ENCODE data around the gene CD8B2.
"Not testable (repeated sequence)": the region's sequence is repeated elsewhere in the genome, so short reads cannot be mapped to it uniquely, and the experiment has no call there.

CD8B2 gene

DNA sequence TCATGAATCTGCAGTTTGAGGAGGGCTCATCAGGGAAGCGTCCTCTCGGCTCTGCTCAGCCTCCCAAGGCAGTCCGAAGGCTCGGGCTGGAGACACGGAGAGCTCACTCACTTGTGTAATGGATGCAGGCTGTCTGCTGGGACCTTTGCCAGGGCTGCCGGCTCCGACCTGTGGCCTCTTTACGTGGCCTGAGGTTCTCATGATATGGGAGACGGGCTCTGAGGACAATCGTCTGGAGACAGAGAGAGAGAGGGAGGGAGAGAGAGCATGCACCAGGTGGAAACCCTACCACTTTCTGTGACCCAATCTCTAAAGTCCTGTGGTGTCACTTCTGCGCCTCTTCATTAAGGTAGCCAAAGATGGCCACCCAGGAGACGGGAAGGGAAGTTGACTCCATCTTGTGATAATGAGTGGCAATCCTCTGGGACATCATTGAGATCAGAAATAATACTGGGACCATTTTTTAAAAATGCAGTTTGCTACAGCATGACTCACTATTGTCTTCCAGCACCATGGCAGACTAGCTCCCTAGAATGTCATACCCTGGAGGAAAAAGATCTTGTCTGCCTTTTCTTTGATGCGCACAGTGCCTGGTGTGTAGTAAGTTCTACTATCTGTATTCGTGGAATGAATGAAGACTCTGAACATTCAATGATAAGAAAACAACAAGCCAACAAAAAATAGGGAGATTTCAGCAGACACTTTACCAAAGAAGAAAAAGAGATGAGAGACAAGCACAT is 60.2 kb downstream of the CD8B2 start:
- H3K27ac Mint-ChIP-seq = peak overlapping the region; percentile 82
- no peaks in the 10 kb centered on the region for H3K36me3 Mint-ChIP-seq (ENCODE audit: low read depth)
- H3K27me3 Mint-ChIP-seq = peaks cover 9% of the 10 kb centered on the region
- no peaks in the 10 kb centered on the region for H3K9me3 Mint-ChIP-seq
- peaks cover 43% of the 10 kb centered on the region for H3K4me1 Mint-ChIP-seq (ENCODE audit: low read depth)
- no peak overlapping the region for H3K4me3 Mint-ChIP-seq
- intact Hi-C loops (cut with micrococcal nuclease) = loop anchor here (10.0 kb wide), 1 partner anchor 303 kb away; no protein-coding TSS in a partner anchor

- H3K27me3 Mint-ChIP-seq = peaks cover 1% of the 10 kb centered on the region
- H3K9me3 Mint-ChIP-seq = no peaks in the 10 kb centered on the region
- intact Hi-C loops (cut with micrococcal nuclease) = no loop called here
- no peaks in the 10 kb centered on the region for H3K36me3 Mint-ChIP-seq (ENCODE audit: low read depth)
- peaks cover 38% of the 10 kb centered on the region for H3K4me1 Mint-ChIP-seq (ENCODE audit: low read depth)
- H3K27ac Mint-ChIP-seq = peak overlapping the region; percentile 39
- no peak overlapping the region for H3K4me3 Mint-ChIP-seq
Observed at GRCh38 chr2:106551417-106552130, 64.4 kb downstream of the CD8B2 start.

GRCh38 chr2:106552921-106553320 is 65.8 kb downstream of the CD8B2 start:
- H3K9me3 Mint-ChIP-seq = no peaks in the 10 kb centered on the region
- H3K4me3 Mint-ChIP-seq = no peak overlapping the region
- intact Hi-C loops (cut with micrococcal nuclease) = no loop called here
- H3K27me3 Mint-ChIP-seq = peaks cover 1% of the 10 kb centered on the region
- H3K4me1 Mint-ChIP-seq (ENCODE audit: low read depth) = peaks cover 26% of the 10 kb centered on the region
- H3K27ac Mint-ChIP-seq = peak overlapping the region; percentile 39
- H3K36me3 Mint-ChIP-seq (ENCODE audit: low read depth) = no peaks in the 10 kb centered on the region

DNA sequence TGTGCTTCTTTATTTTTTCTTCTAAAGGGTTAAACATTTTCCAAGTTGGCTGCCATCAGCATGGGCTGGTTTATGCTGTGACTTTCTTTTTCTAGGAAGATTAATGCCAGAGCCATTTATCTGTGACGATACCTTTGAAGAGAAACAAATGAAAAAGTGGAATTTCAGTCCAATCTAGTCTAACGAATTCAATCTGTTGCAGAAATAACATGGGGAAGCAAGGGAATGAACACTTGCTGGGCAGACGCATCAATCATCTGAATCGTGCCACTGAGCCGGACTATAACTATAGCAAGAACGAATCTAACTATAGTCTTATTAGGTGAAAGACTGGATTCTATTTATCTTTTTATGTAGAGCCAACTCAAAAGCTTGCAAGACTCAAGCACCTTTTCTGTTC is 66.2 kb downstream of the CD8B2 start:
- Mint-ChIP-seq H3K9me3 (no peaks in the 10 kb centered on the region), H3K4me1 (ENCODE audit: low read depth) (peaks cover 22% of the 10 kb centered on the region), H3K27ac (peak overlapping the region; percentile 39), H3K27me3 (peaks cover 1% of the 10 kb centered on the region), H3K4me3 (no peak overlapping the region), H3K36me3 (ENCODE audit: low read depth) (no peaks in the 10 kb centered on the region)
- intact Hi-C loops (cut with micrococcal nuclease) = no loop called here

GRCh38 chr2:106554411-106554810 is 67.2 kb downstream of the CD8B2 start:
- H3K4me1 Mint-ChIP-seq (ENCODE audit: low read depth) = peaks cover 25% of the 10 kb centered on the region
- H3K27ac Mint-ChIP-seq = no peak overlapping the region
- peaks cover 1% of the 10 kb centered on the region for H3K27me3 Mint-ChIP-seq
- H3K9me3 Mint-ChIP-seq = peaks cover 3% of the 10 kb centered on the region
- no peaks in the 10 kb centered on the region for H3K36me3 Mint-ChIP-seq (ENCODE audit: low read depth)
- intact Hi-C loops (cut with micrococcal nuclease) = no loop called here
- H3K4me3 Mint-ChIP-seq = no peak overlapping the region

DNA sequence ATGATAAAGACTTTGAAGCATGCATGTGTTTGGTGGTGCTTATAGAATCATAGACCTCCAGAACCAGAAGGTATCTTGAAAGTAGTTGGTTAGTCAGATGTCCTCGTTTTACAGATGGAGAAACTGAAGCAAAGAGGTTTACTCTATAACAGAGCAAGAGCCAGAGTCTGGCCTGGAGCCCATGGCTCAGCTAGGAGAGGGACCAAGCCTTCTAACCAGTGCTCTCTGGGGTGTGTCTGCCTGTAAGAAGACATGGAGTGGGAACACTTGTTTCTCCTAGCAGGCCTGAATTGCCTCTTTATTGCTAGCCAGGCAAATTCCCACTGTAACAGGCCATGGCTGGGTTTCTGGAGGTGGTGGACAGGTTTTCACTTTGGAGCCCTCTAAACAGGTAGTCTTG is 67.9 kb downstream of the CD8B2 start:
- Mint-ChIP-seq H3K9me3 (peaks cover 9% of the 10 kb centered on the region), H3K27ac (no peak overlapping the region), H3K4me3 (no peak overlapping the region), H3K27me3 (peaks cover 1% of the 10 kb centered on the region), H3K4me1 (ENCODE audit: low read depth) (peaks cover 31% of the 10 kb centered on the region), H3K36me3 (ENCODE audit: low read depth) (no peaks in the 10 kb centered on the region)
- intact Hi-C loops (cut with micrococcal nuclease) = no loop called here

- H3K9me3 Mint-ChIP-seq; H3K27me3 Mint-ChIP-seq; H3K36me3 Mint-ChIP-seq (ENCODE audit: low read depth); intact Hi-C loops (cut with micrococcal nuclease); H3K4me3 Mint-ChIP-seq: not testable (repeated sequence)
- Mint-ChIP-seq H3K4me1 (ENCODE audit: low read depth) (peaks cover 18% of the 10 kb centered on the region), H3K27ac (peak overlapping the region; percentile 72)
Observed at GRCh38 chr2:106559786-106560185, 72.6 kb downstream of the CD8B2 start.

DNA sequence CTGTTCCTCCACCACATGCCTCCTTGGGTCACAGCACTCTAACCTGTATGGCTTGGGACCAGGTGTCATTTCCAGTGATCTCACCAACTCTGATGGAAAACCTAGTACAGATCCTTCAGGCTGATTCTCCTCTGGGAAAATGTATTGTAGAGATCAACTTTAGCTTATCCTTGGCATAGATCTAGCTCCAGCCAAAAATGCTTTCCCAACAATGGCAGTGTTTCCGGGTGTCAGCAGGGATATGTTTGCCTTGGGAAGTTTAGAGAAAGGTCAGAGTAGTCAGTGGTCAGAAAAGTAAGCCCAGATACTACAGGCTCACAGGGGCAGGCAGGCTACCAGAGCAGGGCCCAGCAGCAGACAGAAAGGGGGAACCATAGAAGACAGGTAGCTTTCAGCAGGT is 73.6 kb downstream of the CD8B2 start:
- H3K27ac Mint-ChIP-seq = peak overlapping the region; percentile 59
- intact Hi-C loops (cut with micrococcal nuclease) = no loop called here
- H3K36me3 Mint-ChIP-seq (ENCODE audit: low read depth) = no peaks in the 10 kb centered on the region
- peaks cover 9% of the 10 kb centered on the region for H3K9me3 Mint-ChIP-seq
- peaks cover 7% of the 10 kb centered on the region for H3K27me3 Mint-ChIP-seq
- H3K4me3 Mint-ChIP-seq = no peak overlapping the region
- H3K4me1 Mint-ChIP-seq (ENCODE audit: low read depth) = peaks cover 18% of the 10 kb centered on the region

GRCh38 chr2:106561356-106561755 is 74.2 kb downstream of the CD8B2 start:
- Mint-ChIP-seq H3K4me3 (no peak overlapping the region), H3K9me3 (peaks cover 9% of the 10 kb centered on the region), H3K4me1 (ENCODE audit: low read depth) (peaks cover 23% of the 10 kb centered on the region)

DNA sequence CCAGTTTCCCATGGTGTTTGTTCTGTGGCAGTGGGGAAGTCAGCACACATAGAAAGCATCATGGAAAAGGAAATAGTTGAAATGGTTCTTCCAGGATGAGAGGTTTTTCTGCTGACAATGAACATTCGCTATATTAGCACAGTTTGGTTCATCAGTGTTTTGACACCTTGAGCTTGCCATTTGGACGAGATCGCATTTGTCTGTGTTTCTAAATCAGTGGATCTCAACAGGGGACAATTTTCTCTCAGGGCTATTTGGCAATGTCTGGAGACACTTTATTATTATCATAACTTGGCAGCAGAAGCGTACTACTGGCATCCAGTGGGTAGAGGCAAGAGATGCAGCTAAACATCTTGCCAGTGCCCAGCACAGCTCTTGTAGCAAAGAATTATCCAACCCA is 74.6 kb downstream of the CD8B2 start:
- H3K4me1 Mint-ChIP-seq (ENCODE audit: low read depth) = peaks cover 27% of the 10 kb centered on the region
- peaks cover 9% of the 10 kb centered on the region for H3K9me3 Mint-ChIP-seq
- no peak overlapping the region for H3K4me3 Mint-ChIP-seq
- H3K27me3 Mint-ChIP-seq = peaks cover 7% of the 10 kb centered on the region
- H3K36me3 Mint-ChIP-seq (ENCODE audit: low read depth) = no peaks in the 10 kb centered on the region
- no peak overlapping the region for H3K27ac Mint-ChIP-seq
- intact Hi-C loops (cut with micrococcal nuclease) = no loop called here

More at GRCh38 chr2:106561356-106561755, 74.2 kb downstream of the CD8B2 start:
- Mint-ChIP-seq H3K36me3 (ENCODE audit: low read depth) (no peaks in the 10 kb centered on the region), H3K27ac (no peak overlapping the region), H3K27me3 (peaks cover 7% of the 10 kb centered on the region)
- intact Hi-C loops (cut with micrococcal nuclease) = no loop called here

DNA sequence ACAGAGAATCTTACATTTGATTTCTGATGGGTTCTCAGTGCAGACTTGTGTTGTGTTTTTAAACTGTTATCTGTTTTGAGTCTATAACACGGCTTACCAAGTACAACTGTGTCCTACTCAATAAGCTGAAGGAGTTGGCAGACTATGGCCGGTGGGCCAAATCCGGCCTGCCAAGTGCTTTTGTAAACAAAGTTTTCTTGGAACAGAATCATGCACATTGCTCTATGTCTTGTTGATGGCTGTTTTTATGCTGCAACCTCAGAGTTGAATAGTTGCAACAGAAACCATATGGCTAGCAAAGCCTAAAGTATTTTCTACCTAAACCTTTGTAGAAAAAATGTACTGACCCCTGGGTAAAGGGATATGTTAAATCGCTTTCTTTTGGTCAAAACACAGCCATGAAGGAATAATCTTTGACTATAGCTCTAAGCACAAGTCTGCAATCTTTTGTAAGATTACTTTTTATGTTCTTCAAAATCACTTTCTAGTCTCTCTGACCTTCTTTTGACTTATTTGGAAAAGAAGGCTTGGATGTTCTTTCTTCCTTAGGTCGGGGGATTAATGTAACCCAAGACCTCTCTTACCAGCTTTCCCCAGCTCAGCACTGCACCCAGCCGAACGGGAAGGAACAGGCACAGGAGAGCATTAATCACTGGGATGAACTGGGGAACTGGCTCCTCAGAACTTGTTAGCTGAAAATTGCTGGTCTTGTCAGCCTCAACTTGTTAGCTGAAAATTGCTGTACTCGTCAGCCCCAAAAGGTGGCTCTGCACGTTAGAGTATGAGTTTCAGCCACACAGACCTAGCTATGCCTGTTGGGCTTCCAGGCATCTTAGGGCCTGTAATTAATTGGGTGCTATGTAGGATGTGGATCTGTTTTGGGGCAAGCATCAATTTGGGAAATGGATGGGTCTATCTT is 75.4 kb downstream of the CD8B2 start:
- peaks cover 28% of the 10 kb centered on the region for H3K4me1 Mint-ChIP-seq (ENCODE audit: low read depth)
- intact Hi-C loops (cut with micrococcal nuclease) = no loop called here
- peaks cover 9% of the 10 kb centered on the region for H3K27me3 Mint-ChIP-seq
- peaks cover 9% of the 10 kb centered on the region for H3K9me3 Mint-ChIP-seq
- H3K4me3 Mint-ChIP-seq = no peak overlapping the region
- no peak overlapping the region for H3K27ac Mint-ChIP-seq
- no peaks in the 10 kb centered on the region for H3K36me3 Mint-ChIP-seq (ENCODE audit: low read depth)

DNA sequence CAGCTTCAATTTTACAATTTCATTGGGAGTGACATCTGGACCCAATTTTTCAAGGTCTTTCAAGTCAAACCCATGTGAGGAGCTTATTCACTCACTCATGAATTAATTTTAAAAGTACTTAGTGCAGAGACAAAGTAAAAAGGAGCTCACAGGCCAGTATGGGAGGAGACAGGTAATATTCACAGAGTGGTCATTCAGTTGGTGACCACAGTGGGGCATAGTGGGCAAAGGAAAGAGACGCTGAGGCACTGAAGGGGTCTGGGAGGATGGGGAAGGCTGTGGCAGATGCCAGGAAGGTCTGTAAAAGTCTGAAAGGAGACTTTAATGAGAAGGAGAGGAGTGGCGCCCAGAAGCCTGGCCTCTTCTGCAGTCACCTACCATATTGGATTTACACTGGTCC is 76.0 kb downstream of the CD8B2 start:
- Mint-ChIP-seq H3K27ac (no peak overlapping the region), H3K9me3 (peaks cover 9% of the 10 kb centered on the region), H3K36me3 (ENCODE audit: low read depth) (no peaks in the 10 kb centered on the region), H3K27me3 (peaks cover 9% of the 10 kb centered on the region), H3K4me3 (no peak overlapping the region), H3K4me1 (ENCODE audit: low read depth) (peaks cover 28% of the 10 kb centered on the region)
- intact Hi-C loops (cut with micrococcal nuclease) = no loop called here

GRCh38 chr2:106565599-106565998 is 78.4 kb downstream of the CD8B2 start:
- Mint-ChIP-seq H3K36me3 (ENCODE audit: low read depth) (no peaks in the 10 kb centered on the region), H3K9me3 (no peaks in the 10 kb centered on the region), H3K27ac (no peak overlapping the region), H3K4me1 (ENCODE audit: low read depth) (peaks cover 19% of the 10 kb centered on the region), H3K4me3 (no peak overlapping the region), H3K27me3 (peaks cover 11% of the 10 kb centered on the region)
- intact Hi-C loops (cut with micrococcal nuclease) = no loop called here

GRCh38 chr2:106566050-106566449 is 78.9 kb downstream of the CD8B2 start:
- no peaks in the 10 kb centered on the region for H3K36me3 Mint-ChIP-seq (ENCODE audit: low read depth)
- peaks cover 21% of the 10 kb centered on the region for H3K4me1 Mint-ChIP-seq (ENCODE audit: low read depth)
- H3K27ac Mint-ChIP-seq = no peak overlapping the region
- peaks cover 7% of the 10 kb centered on the region for H3K27me3 Mint-ChIP-seq
- H3K9me3 Mint-ChIP-seq = no peaks in the 10 kb centered on the region
- intact Hi-C loops (cut with micrococcal nuclease) = no loop called here
- no peak overlapping the region for H3K4me3 Mint-ChIP-seq
